ENCODE measurements around the gene GNAI3.

GRCh38 chr1:109630898-109631512 is 82.6 kb downstream of the GNAI3 start:
- TF ChIP-seq CTCF (optimal IDR thresholded peaks at IDR 0.05 in 1 of 3, IDR thresholded peaks at IDR 0.05 in 1 of 3, conservative IDR thresholded peaks at IDR 0.05 in 1 of 3; ENCODE audit: extremely low read depth in 1 of 3, insufficient read depth in 2 of 3, low read length in 3 of 3) (no peak), EZH2 (IDR thresholded peaks at IDR 0.05; ENCODE audit: low read length) (no peak)
